Thoracic aorta (tissue), 2 donors: ENCODE results near the gene MSTO1. TPM values are rescaled to one million over a fixed set of nuclear protein-coding genes. Genes with fewer than 3 reads are reported as not detected.
A peak's percentile ranks its signal among the peaks of the same experiment; 100 is the strongest.
"Not testable (repeated sequence)": the region's sequence is repeated elsewhere in the genome, so short reads cannot be mapped to it uniquely, and the experiment has no call there.

Source experiments
- ATAC-seq: fragments of 150-250 bp; one replicate; pipeline ENCODE4 v1.8.0; 2017; ENCODE audit warnings: low read depth; ENCODE audit not compliant: insufficient number of reproducible peaks, low FRiP score
- DNase-seq: peaks from one replicate; pipeline ENCODE4 v3.0.0-alpha.2; 2020; ENCODE audit warnings: low spot score
- H3K27ac ChIP-seq, 2 donors: fragments of 200-600 bp; sonication (generic); 1 replicate in 1 of 2; 2 replicates in 1 of 2; pipeline ENCODE4 v1.5.1; 2016; ENCODE audit warnings: mild to moderate bottlenecking in 2 of 2, moderate library complexity in 2 of 2
- H3K27me3 ChIP-seq: fragments of 200-600 bp; sonication (generic); replicated peaks from 2 replicates; pipeline ENCODE4 v1.6.0; 2016; ENCODE audit warnings: mild to moderate bottlenecking; ENCODE audit not compliant: insufficient read depth
- H3K36me3 ChIP-seq: fragments of 200-600 bp; sonication (generic); one replicate; pipeline ENCODE4 v1.5.1; 2016
- H3K4me1 ChIP-seq, 2 donors: fragments of 200-600 bp; sonication (generic); 1 replicate in 1 of 2; 2 replicates in 1 of 2; pipeline versions ENCODE4 v1.5.1 to v1.6.0; 2016; ENCODE audit warnings: low read depth in 2 of 2, mild to moderate bottlenecking in 1 of 2; ENCODE audit not compliant: control insufficient read depth in 1 of 2
- H3K4me3 ChIP-seq: fragments of 200-600 bp; sonication (generic); 2 replicates; pipeline ENCODE4 v1.5.1; 2016; ENCODE audit warnings: mild to moderate bottlenecking
- H3K9me3 ChIP-seq: fragments of 200-600 bp; sonication (generic); 2 replicates; pipeline ENCODE4 v1.5.1; 2016
- CTCF ChIP-seq: fragments of 200-600 bp; sonication (generic); IDR thresholded peaks from one replicate; pipeline ENCODE4 v1.5.1; 2019; ENCODE audit warnings: antibody characterized with exemption
- total RNA-seq, 2 donors: library from RNA; depleted of rRNA; stranded (reverse); fragments of >200 nt; gene quantifications; one replicate each; pipeline versions ENCODE4 v1.1.0 to v1.2.3, GENCODE V29; 2016

Gene MSTO1
- total RNA-seq, 2 donors from 2014 or later, result 15.0 to 25.7 TPM

GRCh38 chr1:155596864-155597263, 13.2 kb upstream of the MSTO1 start:
- no peaks in the 10 kb centered on the region for H3K4me1 ChIP-seq
- no peak for ATAC-seq
- TF ChIP-seq CTCF, result no peak

GRCh38 chr1:155598842-155599331, 11.1 kb upstream of the MSTO1 start:
- DNase-seq, result no peak
- no peaks in the 10 kb centered on the region for H3K36me3 ChIP-seq
- H3K4me1 ChIP-seq, result no peaks in the 10 kb centered on the region
- ATAC-seq, result no peak
- no peak overlapping the region for H3K27ac ChIP-seq
- peak overlapping the region; percentile 1 for H3K4me3 ChIP-seq
- H3K9me3 ChIP-seq, result no peaks in the 10 kb centered on the region
- no peaks in the 10 kb centered on the region for H3K27me3 ChIP-seq
- TF ChIP-seq CTCF, result no peak

More at GRCh38 chr1:155596864-155597263, 13.2 kb upstream of the MSTO1 start:
- no peak overlapping the region for H3K4me3 ChIP-seq
- no peak overlapping the region for H3K27ac ChIP-seq
- DNase-seq, result no peak
- H3K27me3 ChIP-seq, result no peaks in the 10 kb centered on the region
- no peaks in the 10 kb centered on the region for H3K9me3 ChIP-seq
- H3K36me3 ChIP-seq, result no peaks in the 10 kb centered on the region

GRCh38 chr1:155599828-155600572, 10.0 kb upstream of the MSTO1 start:
- H3K4me1 ChIP-seq, H3K4me3 ChIP-seq, H3K9me3 ChIP-seq, DNase-seq, H3K36me3 ChIP-seq, ATAC-seq, H3K27me3 ChIP-seq, H3K27ac ChIP-seq: not testable (repeated sequence)

- H3K27me3 ChIP-seq, result no peaks in the 10 kb centered on the region
- DNase-seq (no peak), ATAC-seq (no peak)
- H3K4me3 ChIP-seq, result no peak overlapping the region
- H3K27ac ChIP-seq, result no peak overlapping the region
- no peaks in the 10 kb centered on the region for H3K36me3 ChIP-seq
- no peak for TF ChIP-seq CTCF
- H3K4me1 ChIP-seq, result peaks cover 0 to 3% of the 10 kb centered on the region in 2 donors
- H3K9me3 ChIP-seq, result no peaks in the 10 kb centered on the region
Observed at GRCh38 chr1:155607708-155608107, 2.3 kb upstream of the MSTO1 start.

GRCh38 chr1:155608888-155609225, 1.2 kb upstream of the MSTO1 start:
- Histone ChIP-seq H3K4me3 (no peak overlapping the region), H3K9me3 (no peaks in the 10 kb centered on the region), H3K36me3 (peaks cover 5% of the 10 kb centered on the region), H3K27me3 (no peaks in the 10 kb centered on the region), H3K4me1 (peaks cover 0 to 3% of the 10 kb centered on the region in 2 donors), H3K27ac (no peak overlapping the region)
- no peak for TF ChIP-seq CTCF
- ATAC-seq (no peak), DNase-seq (no peak)

GRCh38 chr1:155610257-155610647, 234 bp downstream of the MSTO1 start:
- not testable (repeated sequence) for H3K9me3 ChIP-seq, ATAC-seq, H3K27ac ChIP-seq, DNase-seq, H3K4me1 ChIP-seq, H3K36me3 ChIP-seq, H3K27me3 ChIP-seq
- peak overlapping the region; percentile 72 for H3K4me3 ChIP-seq

GRCh38 chr1:155613226-155613625, 3.2 kb downstream of the MSTO1 start:
- not testable (repeated sequence) for H3K27ac ChIP-seq, H3K4me3 ChIP-seq

More at GRCh38 chr1:155613226-155613625, 3.2 kb downstream of the MSTO1 start:
- ATAC-seq, H3K9me3 ChIP-seq, H3K36me3 ChIP-seq, H3K27me3 ChIP-seq, DNase-seq, H3K4me1 ChIP-seq: not testable (repeated sequence)
